Astrocyte of the spinal cord (primary cell): ENCODE data around the gene KIAA1614.

Experiments used
- DNase-seq: peaks from one replicate; pipeline ENCODE4 v3.0.0; 2011; ENCODE audit warnings: low read depth, low spot score
- H3K4me3 ChIP-seq: 2 replicates; pipeline ENCODE4 v1.5.1; 2011; ENCODE audit warnings: low read depth, mild to moderate bottlenecking, low read length, moderate library complexity
- in situ Hi-C: cut with HindIII; loops from 2 replicates; pipeline ENCODE4 v1.10.0; 2017; ENCODE audit warnings: low sequenced_read_pairs
- TF ChIP-seq, protein P1 (sequence below): IDR thresholded peaks from 2 replicates; pipeline ENCODE4 v1.5.1; 2012; ENCODE audit warnings: low read depth, mild to moderate bottlenecking, low read length, inconsistent platforms

Gene KIAA1614

DNA sequence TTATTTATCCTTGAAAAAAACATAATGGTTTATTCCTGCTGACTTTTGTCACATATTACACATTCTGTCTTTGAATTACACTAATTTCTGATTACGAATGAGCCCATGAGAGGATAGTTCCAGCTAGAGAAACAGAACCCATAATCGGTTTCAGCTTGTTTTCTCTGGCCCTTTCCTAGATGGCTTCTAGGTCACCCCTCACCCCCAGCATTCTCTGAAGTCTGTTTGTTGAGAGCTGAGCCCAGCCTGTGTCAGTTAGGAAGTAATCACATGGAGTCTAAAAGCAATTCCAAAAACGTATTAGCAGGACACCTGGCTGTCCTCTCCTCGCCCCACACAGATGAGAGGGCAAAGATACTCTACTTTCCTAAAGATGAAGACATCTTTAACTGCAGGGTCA lies 48.9 kb downstream of the KIAA1614 start:
- H3K4me3 ChIP-seq: no peak overlapping the region
- in situ Hi-C loops: no loop called here
- no peak for DNase-seq
- TF ChIP-seq, protein P1, sequence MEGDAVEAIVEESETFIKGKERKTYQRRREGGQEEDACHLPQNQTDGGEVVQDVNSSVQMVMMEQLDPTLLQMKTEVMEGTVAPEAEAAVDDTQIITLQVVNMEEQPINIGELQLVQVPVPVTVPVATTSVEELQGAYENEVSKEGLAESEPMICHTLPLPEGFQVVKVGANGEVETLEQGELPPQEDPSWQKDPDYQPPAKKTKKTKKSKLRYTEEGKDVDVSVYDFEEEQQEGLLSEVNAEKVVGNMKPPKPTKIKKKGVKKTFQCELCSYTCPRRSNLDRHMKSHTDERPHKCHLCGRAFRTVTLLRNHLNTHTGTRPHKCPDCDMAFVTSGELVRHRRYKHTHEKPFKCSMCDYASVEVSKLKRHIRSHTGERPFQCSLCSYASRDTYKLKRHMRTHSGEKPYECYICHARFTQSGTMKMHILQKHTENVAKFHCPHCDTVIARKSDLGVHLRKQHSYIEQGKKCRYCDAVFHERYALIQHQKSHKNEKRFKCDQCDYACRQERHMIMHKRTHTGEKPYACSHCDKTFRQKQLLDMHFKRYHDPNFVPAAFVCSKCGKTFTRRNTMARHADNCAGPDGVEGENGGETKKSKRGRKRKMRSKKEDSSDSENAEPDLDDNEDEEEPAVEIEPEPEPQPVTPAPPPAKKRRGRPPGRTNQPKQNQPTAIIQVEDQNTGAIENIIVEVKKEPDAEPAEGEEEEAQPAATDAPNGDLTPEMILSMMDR: no peak

DNA sequence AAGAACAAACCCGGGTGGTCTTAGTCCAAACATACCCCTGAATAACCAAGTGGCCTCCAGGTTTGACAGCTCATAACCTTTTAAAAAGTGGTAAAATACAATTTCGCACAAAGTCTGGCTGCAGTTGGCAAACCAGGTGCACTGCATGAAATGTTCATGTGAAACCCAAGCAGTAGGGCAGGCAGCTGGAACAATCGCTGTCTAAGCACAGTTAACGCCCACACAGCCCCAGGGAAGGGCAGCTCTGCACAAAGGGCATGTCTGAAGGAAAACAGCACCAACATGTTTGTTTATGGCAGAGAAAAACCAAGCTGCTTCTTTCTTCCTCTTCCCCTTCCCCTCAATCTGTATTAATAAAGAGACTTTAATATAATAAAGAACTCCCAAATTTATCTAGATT lies 49.5 kb downstream of the KIAA1614 start:
- no peak for DNase-seq
- TF ChIP-seq, protein P1: no peak
- in situ Hi-C loops: no loop called here
- no peak overlapping the region for H3K4me3 ChIP-seq

DNA sequence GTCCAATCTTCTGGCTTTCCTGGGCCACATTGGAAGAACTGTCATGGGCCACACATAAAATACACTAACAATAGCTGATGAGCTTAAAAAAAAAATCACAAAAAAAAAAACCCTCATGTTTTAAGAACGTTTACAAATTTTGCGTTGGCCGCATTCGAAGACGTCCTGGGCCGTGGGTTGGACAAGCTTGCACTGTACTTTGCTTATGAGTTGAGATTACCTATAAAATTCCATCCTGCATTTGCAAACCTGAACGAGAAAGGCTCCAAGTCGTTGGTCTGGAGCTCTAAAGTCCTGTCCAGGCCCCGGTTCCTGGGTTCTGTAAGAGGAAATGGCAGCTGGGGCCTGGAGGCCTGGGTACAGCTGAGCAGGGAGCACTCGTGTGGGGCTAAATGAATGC lies 51.4 kb downstream of the KIAA1614 start:
- TF ChIP-seq, protein P1: no peak
- DNase-seq: no peak
- in situ Hi-C loops: no loop called here
- H3K4me3 ChIP-seq: no peak overlapping the region

DNA sequence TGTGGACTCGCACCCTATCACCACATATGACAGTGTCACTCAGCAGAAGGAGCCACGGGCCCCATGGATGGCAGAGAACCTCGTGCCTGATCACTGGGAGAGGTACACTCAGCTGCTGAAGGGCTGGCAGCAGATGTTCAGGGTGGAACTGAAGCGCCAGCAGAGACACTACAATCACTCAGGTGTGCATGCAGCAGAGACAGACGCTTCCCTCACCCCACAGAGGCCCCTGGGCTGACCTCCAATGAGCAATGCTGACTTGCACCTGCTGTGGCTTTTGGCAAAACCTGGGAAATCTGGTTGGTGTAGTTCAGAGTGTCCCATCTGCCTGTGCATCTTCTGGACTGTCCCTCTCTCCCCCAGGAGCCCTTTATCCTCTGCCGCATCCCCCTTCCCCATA lies 51.9 kb downstream of the KIAA1614 start:
- H3K4me3 ChIP-seq: no peak overlapping the region
- TF ChIP-seq, protein P1: no peak
- in situ Hi-C loops: no loop called here
- DNase-seq: no peak

DNA sequence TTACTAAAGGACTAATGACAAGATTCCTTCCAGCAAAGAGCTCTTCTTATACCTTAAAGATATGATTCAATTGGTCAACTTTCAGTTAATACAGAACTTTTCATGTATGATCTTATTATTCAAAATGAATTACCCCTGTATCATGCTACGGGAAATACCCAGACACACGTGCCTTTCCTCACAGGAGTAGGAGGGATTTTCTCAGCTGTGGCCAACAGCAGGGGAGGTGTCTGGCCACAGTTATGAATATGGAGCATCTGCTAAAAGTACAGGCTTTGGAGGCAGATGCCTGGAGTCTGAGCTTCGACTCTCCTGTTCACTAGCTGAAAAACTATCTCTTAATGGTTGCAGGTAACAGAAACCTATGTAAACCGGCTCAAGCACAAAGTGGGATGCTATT lies 53.6 kb downstream of the KIAA1614 start:
- H3K4me3 ChIP-seq: no peak overlapping the region
- in situ Hi-C loops: no loop called here
- TF ChIP-seq, protein P1: no peak
- no peak for DNase-seq

DNA sequence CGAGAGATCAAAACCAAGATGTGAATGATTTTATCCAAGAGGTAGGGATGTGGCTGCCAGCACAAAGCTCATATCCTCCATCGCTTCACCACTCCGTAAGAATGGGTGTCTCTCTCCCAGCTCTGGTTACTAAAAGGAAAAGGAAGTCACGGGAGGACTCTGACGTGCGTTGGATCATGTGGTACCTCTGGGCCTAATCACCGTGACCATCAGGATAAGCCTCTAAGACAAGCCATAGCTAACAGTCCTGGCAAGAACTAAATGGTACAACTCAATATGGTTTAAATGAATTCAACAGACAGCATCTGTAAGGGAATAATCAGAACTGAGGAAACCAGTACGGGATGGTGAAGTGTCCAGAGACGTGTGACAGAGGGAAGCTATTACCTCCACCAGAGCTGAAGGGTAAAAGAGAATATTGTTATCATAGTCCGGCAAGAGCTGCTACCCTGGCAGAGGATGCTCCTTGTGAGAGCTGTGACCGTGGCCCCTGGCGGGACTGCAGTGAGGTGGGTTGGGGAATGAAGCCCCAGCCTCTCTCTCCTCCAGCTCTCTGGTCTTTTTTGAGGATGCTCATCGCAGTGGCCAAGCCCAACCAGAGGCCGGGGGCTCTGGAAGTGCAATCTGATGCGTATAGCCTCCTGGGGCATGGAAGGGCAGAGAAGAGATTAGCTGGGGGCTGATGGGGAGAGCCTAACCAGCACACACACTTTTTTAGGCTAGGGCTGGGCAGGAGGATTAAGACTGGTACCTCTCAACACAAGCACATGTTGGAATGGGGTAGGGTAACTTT lies 54.2 kb downstream of the KIAA1614 start:
- TF ChIP-seq, protein P1: no peak

More for the DNA sequence above, 54.2 kb downstream of the KIAA1614 start:
- in situ Hi-C loops: no loop called here
- no peak overlapping the region for H3K4me3 ChIP-seq
- no peak for DNase-seq
